ENCODE data around the gene DCN. TPM values are rescaled to one million over a fixed set of nuclear protein-coding genes. Genes with fewer than 3 reads are reported as not detected.

Gene DCN
- total and polyA plus RNA-seq, 2 donors (not counting 3 experiments of a cell fraction or from before 2014, with no cell fraction given): 0.42 to 0.43 TPM

GRCh38 chr12:91139286-91139685, 43.3 kb downstream of the DCN start:
- dilution Hi-C loops (cut with MboI; ENCODE audit: extremely low pct_ligation_motif_present, low sequenced_read_pairs) (no loop called here), intact Hi-C loops (cut with micrococcal nuclease) (no loop called here)
- Histone ChIP-seq H4K20me1 (replicated peaks; ENCODE audit: control insufficient read depth, extremely low read depth, insufficient read depth, low read length) (no peaks in the 10 kb centered on the region), H3K4me1 (ENCODE audit: control insufficient read depth, extremely low read depth, insufficient read depth, low read length) (peaks cover 21% of the 10 kb centered on the region), H3K4me3 (replicated peaks in 1 of 3; ENCODE audit: insufficient read depth in 1 of 3, low read depth in 1 of 3, low read length in 3 of 3) (no peak overlapping the region), H3K27me3 (ENCODE audit: control insufficient read depth in 2 of 2, insufficient read depth in 2 of 2, low read length in 2 of 2) (no peaks in the 10 kb centered on the region), H2AFZ (ENCODE audit: low read depth, low read length) (peak overlapping the region; percentile 41), H3K27ac (ENCODE audit: insufficient read depth, low read depth, low read length) (no peak overlapping the region), H3K79me2 (ENCODE audit: control insufficient read depth, insufficient read depth, low read length) (no peaks in the 10 kb centered on the region), H3K4me2 (ENCODE audit: insufficient read depth, low read length) (peak overlapping the region; percentile 61), H3K36me3 (ENCODE audit: control insufficient read depth in 2 of 2, extremely low read depth in 1 of 2, insufficient read depth in 2 of 2, low read length in 2 of 2) (no peaks in the 10 kb centered on the region), H3K9me3 (replicated peaks; ENCODE audit: control insufficient read depth, insufficient read depth, low read length) (no peaks in the 10 kb centered on the region), H3K9ac (replicated peaks; ENCODE audit: extremely low read depth, insufficient read depth, low read length) (no peak overlapping the region), H3K9me1 (replicated peaks; ENCODE audit: control insufficient read depth, extremely low read depth, insufficient read depth, low read length) (no peaks in the 10 kb centered on the region)
- no TSS peak for BruUV-seq (replicated peaks)
- FAIRE-seq (peak; percentile 42), DNase-seq (ENCODE audit: low read depth, low spot score) (peak; percentile 53)
- CTCF ChIA-PET: interaction anchor here (1.1 to 2.6 kb wide), 2 partner anchors 28 to 31 kb away, joined by 4 to 12 read pairs; partner anchors contain the start of gene LUM
- TF ChIP-seq EZH2 (IDR thresholded peaks at IDR 0.05; ENCODE audit: borderline replicate concordance, low read depth, low read length, severe bottlenecking): no peak
- TF ChIP-seq GATA2 (IDR thresholded peaks at IDR 0.05; ENCODE audit: insufficient read depth, insufficient read length, low read depth, low read length): no peak
- TF ChIP-seq, protein P1, sequence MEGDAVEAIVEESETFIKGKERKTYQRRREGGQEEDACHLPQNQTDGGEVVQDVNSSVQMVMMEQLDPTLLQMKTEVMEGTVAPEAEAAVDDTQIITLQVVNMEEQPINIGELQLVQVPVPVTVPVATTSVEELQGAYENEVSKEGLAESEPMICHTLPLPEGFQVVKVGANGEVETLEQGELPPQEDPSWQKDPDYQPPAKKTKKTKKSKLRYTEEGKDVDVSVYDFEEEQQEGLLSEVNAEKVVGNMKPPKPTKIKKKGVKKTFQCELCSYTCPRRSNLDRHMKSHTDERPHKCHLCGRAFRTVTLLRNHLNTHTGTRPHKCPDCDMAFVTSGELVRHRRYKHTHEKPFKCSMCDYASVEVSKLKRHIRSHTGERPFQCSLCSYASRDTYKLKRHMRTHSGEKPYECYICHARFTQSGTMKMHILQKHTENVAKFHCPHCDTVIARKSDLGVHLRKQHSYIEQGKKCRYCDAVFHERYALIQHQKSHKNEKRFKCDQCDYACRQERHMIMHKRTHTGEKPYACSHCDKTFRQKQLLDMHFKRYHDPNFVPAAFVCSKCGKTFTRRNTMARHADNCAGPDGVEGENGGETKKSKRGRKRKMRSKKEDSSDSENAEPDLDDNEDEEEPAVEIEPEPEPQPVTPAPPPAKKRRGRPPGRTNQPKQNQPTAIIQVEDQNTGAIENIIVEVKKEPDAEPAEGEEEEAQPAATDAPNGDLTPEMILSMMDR (IDR thresholded peaks at IDR 0.05; ENCODE audit: extremely low read depth in 1 of 2, insufficient read depth in 1 of 2, low read depth in 1 of 2, low read length in 2 of 2): no peak
- TF ChIP-seq JUN (IDR thresholded peaks at IDR 0.05; ENCODE audit: borderline replicate concordance, insufficient read depth, insufficient read length, low read depth): no peak
- no peak for TF ChIP-seq POLR2A (IDR thresholded peaks at IDR 0.05; ENCODE audit: low read depth, low read length)
- TF ChIP-seq MAX (IDR thresholded peaks at IDR 0.05; ENCODE audit: insufficient read depth, insufficient read length): no peak
- POLR2A ChIA-PET: no interaction called here
